Measurements from ENCODE around the gene GNLY.
"Not testable (repeated sequence)": the region's sequence is repeated elsewhere in the genome, so short reads cannot be mapped to it uniquely, and the experiment has no call there.

The GNLY gene

GRCh38 chr2:85694052-85695025, at the start of gene GNLY:
TSS of gene GNLY (plus strand) at chr2:85694358. CDS start at chr2:85694419, 61 bp downstream.
- DNase-seq (ENCODE audit: low read depth in 2 of 2), result no peak

GRCh38 chr2:85644909-85645308, 49.2 kb upstream of the GNLY start:
- DNase-seq (ENCODE audit: low read depth in 2 of 2), result no peak

- DNase-seq (ENCODE audit: low read depth in 2 of 2), result no peak
Measured at GRCh38 chr2:85646166-85646565, 48.0 kb upstream of the GNLY start.

GRCh38 chr2:85647823-85648526, 46.2 kb upstream of the GNLY start:
- no peak for DNase-seq (ENCODE audit: low read depth in 2 of 2)

GRCh38 chr2:85648619-85649018, 45.5 kb upstream of the GNLY start:
- DNase-seq (ENCODE audit: low read depth in 2 of 2), result no peak

GRCh38 chr2:85649201-85650190, 44.7 kb upstream of the GNLY start:
- DNase-seq (ENCODE audit: low read depth in 2 of 2), result no peak

- no peak for DNase-seq (ENCODE audit: low read depth in 2 of 2)
Measured at GRCh38 chr2:85650456-85650855, 43.7 kb upstream of the GNLY start.

- no peak for DNase-seq (ENCODE audit: low read depth in 2 of 2)
Measured at GRCh38 chr2:85651097-85651496, 43.1 kb upstream of the GNLY start.

GRCh38 chr2:85652056-85652455, 42.1 kb upstream of the GNLY start:
- DNase-seq (ENCODE audit: low read depth in 2 of 2), result no peak

- no peak for DNase-seq (ENCODE audit: low read depth in 2 of 2)
Measured at GRCh38 chr2:85653996-85654395, 40.2 kb upstream of the GNLY start.

GRCh38 chr2:85655961-85656417, 38.2 kb upstream of the GNLY start:
- no peak for DNase-seq (ENCODE audit: low read depth in 2 of 2)

- no peak for DNase-seq (ENCODE audit: low read depth in 2 of 2)
Measured at GRCh38 chr2:85656468-85656867, 37.7 kb upstream of the GNLY start.

- DNase-seq (ENCODE audit: low read depth in 2 of 2), result not testable (repeated sequence)
Measured at GRCh38 chr2:85657399-85657798, 36.8 kb upstream of the GNLY start.

- DNase-seq (ENCODE audit: low read depth in 2 of 2), result no peak
Measured at GRCh38 chr2:85659324-85659981, 34.7 kb upstream of the GNLY start.

GRCh38 chr2:85660301-85660700, 33.9 kb upstream of the GNLY start:
- DNase-seq (ENCODE audit: low read depth in 2 of 2), result not testable (repeated sequence)

GRCh38 chr2:85660725-85661124, 33.4 kb upstream of the GNLY start:
- DNase-seq (ENCODE audit: low read depth in 2 of 2), result no peak

GRCh38 chr2:85661139-85661858, 32.9 kb upstream of the GNLY start:
- no peak for DNase-seq (ENCODE audit: low read depth in 2 of 2)

GRCh38 chr2:85662899-85663593, 31.1 kb upstream of the GNLY start:
- DNase-seq (ENCODE audit: low read depth in 2 of 2), result no peak
